CD4-positive, alpha-beta T cell treated with Interleukin-10 for 1 hour (primary cell): ENCODE measurements around the gene MRPS2.
"Not testable (repeated sequence)": the region's sequence is repeated elsewhere in the genome, so short reads cannot be mapped to it uniquely, and the experiment has no call there.

Source experiments
- DNase-seq: peaks from one replicate; pipeline ENCODE4 v3.0.0-alpha.2; 2020

The MRPS2 gene

GRCh38 chr9:135516132-135516860 lies 15.8 kb downstream of the MRPS2 start:
- no peak for DNase-seq

GRCh38 chr9:135517407-135517822 lies 16.9 kb downstream of the MRPS2 start:
- DNase-seq, result no peak

- DNase-seq, result no peak
These were observed 18.9 kb downstream of the MRPS2 start for GRCh38 chr9:135519179-135519971.

GRCh38 chr9:135520916-135521607 lies 20.6 kb downstream of the MRPS2 start, which contains the start of gene LCN1:
LCN1 (plus strand) TSS chr9:135521440; CDS start chr9:135521498, 58 bp downstream.
- DNase-seq, result no peak

DNA sequence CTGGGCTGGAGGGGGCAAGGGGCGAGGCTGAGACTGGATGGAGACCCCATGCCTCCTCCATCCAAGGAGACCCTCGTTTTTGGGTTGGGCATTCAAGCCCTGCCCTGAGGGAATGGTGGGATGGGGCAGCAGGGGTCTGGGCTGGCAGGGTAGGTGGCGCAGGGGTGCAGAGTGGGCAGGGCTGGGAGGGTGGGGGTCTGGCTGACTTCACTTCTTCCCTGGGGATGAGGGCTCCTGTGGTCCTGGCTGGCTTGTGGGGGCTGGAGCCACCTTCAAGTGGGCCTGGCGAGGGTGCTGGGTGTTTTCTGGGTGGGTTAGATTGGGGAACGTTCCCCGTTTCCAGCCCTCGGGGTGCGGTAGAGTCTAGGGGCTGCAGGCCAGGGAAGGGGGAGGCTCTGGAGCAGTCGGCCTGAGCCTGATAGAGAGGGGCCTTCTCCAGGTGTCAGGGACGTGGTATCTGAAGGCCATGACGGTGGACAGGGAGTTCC lies 21.2 kb downstream of the MRPS2 start:
- no peak for DNase-seq

GRCh38 chr9:135522137-135522877 lies 21.8 kb downstream of the MRPS2 start:
- DNase-seq, result no peak

GRCh38 chr9:135522931-135523330 lies 22.4 kb downstream of the MRPS2 start:
- no peak for DNase-seq

DNA sequence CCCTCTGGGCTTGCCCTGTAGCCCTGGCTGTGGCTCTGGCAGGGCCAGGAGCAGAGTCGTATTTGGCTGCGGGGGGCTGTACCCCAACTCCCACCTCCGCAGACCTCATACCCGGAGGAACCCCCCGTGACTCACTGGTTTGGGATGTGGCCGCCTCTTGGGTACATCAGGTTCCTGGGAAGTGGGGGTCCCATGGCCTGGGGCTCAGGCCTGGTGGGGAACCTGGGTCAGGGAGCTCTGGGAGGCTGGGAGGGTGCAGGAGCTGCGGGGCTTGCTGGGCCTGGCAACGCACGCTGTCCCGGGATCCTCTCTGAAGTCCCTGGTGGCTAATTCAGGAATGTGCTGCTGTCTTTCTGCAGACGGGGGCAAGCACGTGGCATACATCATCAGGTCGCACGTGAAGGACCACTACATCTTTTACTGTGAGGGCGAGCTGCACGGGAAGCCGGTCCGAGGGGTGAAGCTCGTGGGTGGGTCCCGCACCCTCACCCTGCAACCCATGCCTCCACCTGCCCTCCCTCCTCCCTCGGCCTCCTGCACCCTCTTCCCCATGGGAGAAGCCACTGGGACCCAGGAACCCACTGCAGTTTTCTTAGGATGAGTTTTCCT lies 23.1 kb downstream of the MRPS2 start:
- DNase-seq, result no peak

GRCh38 chr9:135524130-135524861 lies 23.8 kb downstream of the MRPS2 start:
- DNase-seq, result no peak

DNA sequence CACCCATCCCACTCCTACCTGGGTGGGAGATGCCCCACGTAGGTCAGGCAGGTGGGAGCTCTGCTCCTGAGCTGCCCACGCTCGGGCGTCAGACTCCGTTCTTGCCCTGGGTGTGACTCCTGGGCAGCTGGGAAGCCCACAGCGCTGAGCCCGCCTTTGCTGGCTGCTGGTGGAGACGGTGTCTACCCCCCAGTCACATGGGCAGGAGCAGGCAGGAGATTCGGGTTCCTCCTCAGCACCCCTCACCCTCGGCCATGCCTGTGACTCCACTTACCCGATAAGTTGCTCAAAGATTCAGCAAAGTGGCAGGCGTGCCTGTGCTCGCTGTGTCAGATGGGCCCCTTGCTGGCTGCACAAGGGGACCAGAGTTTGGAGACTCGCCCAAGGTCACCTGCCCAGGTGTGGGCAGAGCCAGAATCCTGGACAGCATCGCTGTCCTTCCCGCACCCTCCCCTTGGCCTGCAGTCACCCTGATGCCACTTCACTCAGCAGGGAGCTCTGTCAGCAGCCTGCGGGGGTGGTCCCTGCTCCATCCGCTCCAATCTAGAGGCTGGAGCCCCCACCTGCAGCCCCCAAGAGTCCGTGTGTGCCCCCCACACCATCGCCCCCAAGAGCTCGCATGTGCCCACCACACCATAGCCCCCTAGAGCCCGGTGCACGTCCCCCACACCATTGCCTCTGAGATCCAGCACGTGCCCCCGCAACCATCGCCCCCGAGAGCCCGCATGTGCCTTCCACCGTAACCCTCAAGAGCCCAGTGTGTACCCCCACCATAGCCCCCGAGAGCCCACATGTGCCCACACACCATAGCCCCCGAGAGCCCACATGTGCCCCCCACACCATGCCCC lies 25.0 kb downstream of the MRPS2 start:
- no peak for DNase-seq

DNA sequence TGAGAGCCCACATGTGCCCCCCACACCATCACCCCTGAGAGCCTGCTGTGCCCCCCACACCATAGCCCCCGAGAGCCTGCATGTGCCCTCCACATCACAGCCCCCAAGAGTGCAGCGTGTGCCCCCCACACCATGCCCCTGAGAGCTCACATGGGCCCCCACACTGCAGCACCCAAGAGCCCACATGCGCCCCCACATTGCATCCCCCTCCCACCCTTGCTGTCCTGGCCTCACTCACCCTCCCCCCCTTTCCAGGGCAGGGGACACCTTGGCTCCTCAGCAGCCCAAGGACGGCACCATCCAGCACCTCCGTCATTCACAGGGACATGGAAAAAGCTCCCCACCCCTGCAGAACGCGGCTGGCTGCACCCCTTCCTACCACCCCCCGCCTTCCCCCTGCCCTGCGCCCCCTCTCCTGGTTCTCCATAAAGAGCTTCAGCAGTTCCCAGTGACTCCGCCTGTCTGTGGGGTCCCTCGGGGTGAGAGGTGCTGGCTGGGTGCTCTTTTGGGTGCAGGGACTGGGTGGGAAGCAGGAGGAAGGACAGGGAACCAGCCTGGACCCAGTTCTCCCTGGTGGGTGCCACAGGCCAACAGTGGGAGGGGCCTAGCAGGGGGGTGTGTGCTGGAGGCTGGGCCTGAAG lies 25.7 kb downstream of the MRPS2 start:
- no peak for DNase-seq

DNA sequence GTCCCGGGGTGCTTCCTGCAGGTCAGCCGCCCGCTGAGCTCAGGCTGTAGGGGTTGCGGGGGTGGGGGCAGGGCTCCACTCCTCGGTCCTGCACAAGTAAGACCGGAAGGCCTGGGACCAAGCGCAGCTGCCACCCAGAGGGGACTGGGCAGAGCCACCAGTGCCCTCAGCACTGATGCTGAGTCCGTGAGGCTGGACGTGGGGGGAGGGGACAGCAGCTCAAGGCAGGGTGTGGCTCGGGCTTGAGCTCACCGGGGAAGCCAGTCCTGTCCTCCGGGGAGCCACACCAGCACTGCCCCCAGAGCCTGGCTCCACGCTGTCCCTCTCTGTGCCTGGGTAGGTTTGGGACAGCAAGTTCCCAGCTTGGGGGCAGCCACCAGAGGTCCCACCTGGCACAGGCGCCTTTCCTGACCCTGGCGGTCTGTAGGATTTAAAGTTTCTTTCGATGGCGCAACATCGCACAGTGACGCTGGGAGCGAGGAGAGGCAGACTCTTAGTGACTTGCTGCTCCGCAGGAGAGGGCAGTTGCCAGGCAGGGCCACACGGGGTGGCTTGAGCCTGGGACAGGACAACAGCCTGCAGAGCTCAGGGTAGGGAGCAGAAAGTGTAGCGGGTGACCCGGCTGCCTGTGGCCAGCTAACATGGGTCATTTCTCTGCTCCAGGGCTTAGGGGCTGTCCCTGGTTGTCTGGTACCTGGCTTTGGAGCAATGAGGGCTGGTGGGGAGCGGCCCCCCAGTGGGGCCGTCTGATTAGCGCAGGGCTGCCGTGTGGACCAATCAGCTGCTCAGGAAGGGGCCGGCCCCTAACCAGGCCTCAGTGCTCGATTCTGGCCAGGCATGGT lies 26.5 kb downstream of the MRPS2 start:
- DNase-seq, result no peak

GRCh38 chr9:135528842-135529435 lies 28.5 kb downstream of the MRPS2 start:
- not testable (repeated sequence) for DNase-seq

DNA sequence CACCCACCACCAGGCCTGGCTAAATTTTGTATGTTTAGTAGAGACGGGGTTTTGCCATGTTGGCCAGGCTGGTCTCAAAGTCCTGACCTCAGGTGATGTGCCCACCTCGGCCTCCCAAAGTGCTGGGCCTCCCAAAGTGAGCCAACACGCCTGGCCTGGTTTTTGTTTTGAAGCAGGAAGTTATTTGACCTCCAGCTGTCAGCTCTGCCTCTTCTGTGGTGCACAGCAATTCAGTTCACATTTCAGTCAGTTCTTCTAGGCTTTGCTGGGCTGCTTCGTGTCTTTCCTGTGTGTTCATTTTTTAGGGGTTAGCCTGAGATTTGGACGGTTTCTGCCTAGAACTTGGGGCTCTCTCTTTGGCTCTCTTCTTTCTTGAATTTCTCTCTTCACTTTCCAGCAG lies 29.7 kb downstream of the MRPS2 start:
- no peak for DNase-seq

DNA sequence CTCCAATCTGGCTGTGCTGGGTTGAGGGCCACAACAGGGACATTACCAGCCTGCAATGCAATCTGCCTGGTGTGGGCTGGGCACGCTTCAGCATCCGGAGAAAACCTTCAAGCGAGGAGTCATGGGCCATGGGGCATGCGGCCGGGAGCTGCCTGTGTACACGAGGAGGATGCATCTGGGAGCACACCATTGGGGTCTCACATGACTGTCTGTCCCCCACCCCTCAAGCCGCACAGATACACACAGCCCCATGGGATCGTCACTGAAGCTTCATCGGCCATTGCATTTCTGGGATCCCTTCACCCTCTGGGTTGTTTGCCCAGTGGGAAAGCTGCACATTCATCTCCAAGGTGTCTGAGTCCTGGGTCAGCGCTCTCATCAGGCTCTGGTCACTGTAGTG lies 30.6 kb downstream of the MRPS2 start:
- DNase-seq, result no peak

GRCh38 chr9:135533113-135533512 lies 32.6 kb downstream of the MRPS2 start:
- no peak for DNase-seq

DNA sequence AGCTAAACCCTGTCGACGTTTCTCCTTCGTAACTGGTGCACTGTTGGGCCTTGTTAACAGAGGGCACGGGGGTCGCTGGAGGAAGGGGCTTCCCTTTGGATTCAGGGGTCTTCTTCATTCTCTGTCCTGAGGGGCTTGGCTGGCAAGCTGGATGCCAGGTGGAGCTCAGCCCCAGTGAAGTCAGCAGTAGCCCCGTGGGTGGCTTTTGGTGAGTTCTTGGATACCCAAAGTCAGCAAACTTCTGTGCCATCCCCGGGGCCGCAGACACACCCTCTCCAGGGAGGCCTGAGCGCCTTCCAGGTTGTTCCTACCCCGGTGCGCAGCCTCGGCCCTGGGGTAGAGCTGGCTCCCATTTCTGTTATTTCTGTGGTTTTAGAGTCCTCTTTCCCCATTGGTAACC lies 33.2 kb downstream of the MRPS2 start:
- no peak for DNase-seq

DNA sequence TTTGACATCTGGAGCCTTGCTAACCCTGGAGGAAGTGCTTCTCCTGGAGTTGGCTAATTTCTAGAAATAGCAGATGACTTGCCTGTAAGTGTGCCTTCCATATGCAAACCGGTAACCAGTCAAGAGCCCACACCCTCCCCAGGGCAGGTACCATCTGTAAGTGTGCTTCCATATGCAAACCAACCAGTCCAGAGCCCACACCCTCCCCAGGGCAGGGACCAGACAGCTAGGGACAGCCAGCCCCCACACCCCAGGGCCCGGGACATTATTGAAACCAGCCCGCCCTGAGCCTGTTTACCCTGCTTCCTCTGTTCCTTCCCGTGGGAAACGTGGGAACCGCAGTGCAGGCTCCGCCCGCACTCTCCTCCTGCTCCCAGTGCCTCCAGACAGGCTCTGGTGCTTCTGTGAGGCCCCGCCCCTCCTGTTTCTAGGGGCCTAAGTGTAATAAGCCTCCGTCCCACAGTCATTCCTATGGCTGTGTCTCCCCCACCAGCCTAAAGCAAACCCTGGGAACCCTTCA lies 33.8 kb downstream of the MRPS2 start:
- not testable (repeated sequence) for DNase-seq
